ENCODE data around the gene GFI1B.

GFI1B gene

GRCh38 chr9:132945186-132946130 is 33.0 kb upstream of the GFI1B start:
- Histone ChIP-seq H3K27me3 (ENCODE audit: control insufficient read depth in 5 of 5, insufficient read depth in 4 of 5, low read length in 5 of 5) (no peaks in the 10 kb centered on the region), H3K36me3 (ENCODE audit: control insufficient read depth in 5 of 5, insufficient read depth in 5 of 5, low read length in 5 of 5) (no peaks in the 10 kb centered on the region), H3K4me1 (ENCODE audit: control insufficient read depth in 5 of 5, insufficient read depth in 5 of 5, low read length in 5 of 5) (peaks cover 3 to 26% (median 25%) of the 10 kb centered on the region in 5 donors), H3K9me3 (ENCODE audit: control insufficient read depth in 5 of 5, low read length in 5 of 5) (no peaks in the 10 kb centered on the region), H3K27ac (ENCODE audit: low read depth, low read length) (peak overlapping the region; percentile 96), H3K9ac (ENCODE audit: low read length in 5 of 5) (peak overlapping the region in 4 of 5 donors; percentile 66 to 85 (median 72)), H3K4me3 (ENCODE audit: low read depth in 1 of 5, low read length in 5 of 5) (peak overlapping the region; percentile 62 to 96 (median 76))

GRCh38 chr9:132946211-132946610 is 32.3 kb upstream of the GFI1B start:
- Histone ChIP-seq H3K4me3 (ENCODE audit: low read depth in 1 of 5, low read length in 5 of 5) (no peak overlapping the region), H3K27ac (ENCODE audit: low read depth, low read length) (no peak overlapping the region), H3K9me3 (ENCODE audit: control insufficient read depth in 5 of 5, low read length in 5 of 5) (no peaks in the 10 kb centered on the region), H3K27me3 (ENCODE audit: control insufficient read depth in 5 of 5, insufficient read depth in 4 of 5, low read length in 5 of 5) (no peaks in the 10 kb centered on the region), H3K36me3 (ENCODE audit: control insufficient read depth in 5 of 5, insufficient read depth in 5 of 5, low read length in 5 of 5) (no peaks in the 10 kb centered on the region), H3K4me1 (ENCODE audit: control insufficient read depth in 5 of 5, insufficient read depth in 5 of 5, low read length in 5 of 5) (peaks cover 3 to 26% (median 25%) of the 10 kb centered on the region in 5 donors), H3K9ac (ENCODE audit: low read length in 5 of 5) (no peak overlapping the region)

- H3K4me1 ChIP-seq (ENCODE audit: control insufficient read depth in 5 of 5, insufficient read depth in 5 of 5, low read length in 5 of 5) = peaks cover 3 to 26% (median 25%) of the 10 kb centered on the region in 5 donors
- no peak overlapping the region for H3K27ac ChIP-seq (ENCODE audit: low read depth, low read length)
- no peaks in the 10 kb centered on the region for H3K27me3 ChIP-seq (ENCODE audit: control insufficient read depth in 5 of 5, insufficient read depth in 4 of 5, low read length in 5 of 5)
- no peak overlapping the region for H3K9ac ChIP-seq (ENCODE audit: low read length in 5 of 5)
- H3K4me3 ChIP-seq (ENCODE audit: low read depth in 1 of 5, low read length in 5 of 5) = no peak overlapping the region
- H3K9me3 ChIP-seq (ENCODE audit: control insufficient read depth in 5 of 5, low read length in 5 of 5) = no peaks in the 10 kb centered on the region
- H3K36me3 ChIP-seq (ENCODE audit: control insufficient read depth in 5 of 5, insufficient read depth in 5 of 5, low read length in 5 of 5) = no peaks in the 10 kb centered on the region
Observed at GRCh38 chr9:132946631-132947295, 31.7 kb upstream of the GFI1B start.

GRCh38 chr9:132947756-132948155 is 30.7 kb upstream of the GFI1B start:
- H3K9me3 ChIP-seq (ENCODE audit: control insufficient read depth in 5 of 5, low read length in 5 of 5) = no peaks in the 10 kb centered on the region
- no peak overlapping the region for H3K27ac ChIP-seq (ENCODE audit: low read depth, low read length)
- H3K9ac ChIP-seq (ENCODE audit: low read length in 5 of 5) = no peak overlapping the region
- H3K4me3 ChIP-seq (ENCODE audit: low read depth in 1 of 5, low read length in 5 of 5) = no peak overlapping the region
- H3K4me1 ChIP-seq (ENCODE audit: control insufficient read depth in 5 of 5, insufficient read depth in 5 of 5, low read length in 5 of 5) = peaks cover 3 to 20% (median 18%) of the 10 kb centered on the region in 5 donors
- no peaks in the 10 kb centered on the region for H3K27me3 ChIP-seq (ENCODE audit: control insufficient read depth in 5 of 5, insufficient read depth in 4 of 5, low read length in 5 of 5)
- no peaks in the 10 kb centered on the region for H3K36me3 ChIP-seq (ENCODE audit: control insufficient read depth in 5 of 5, insufficient read depth in 5 of 5, low read length in 5 of 5)

- Histone ChIP-seq H3K4me1 (ENCODE audit: control insufficient read depth in 5 of 5, insufficient read depth in 5 of 5, low read length in 5 of 5) (peaks cover 3 to 12% (median 11%) of the 10 kb centered on the region in 5 donors), H3K4me3 (ENCODE audit: low read depth in 1 of 5, low read length in 5 of 5) (no peak overlapping the region), H3K27ac (ENCODE audit: low read depth, low read length) (no peak overlapping the region), H3K9me3 (ENCODE audit: control insufficient read depth in 5 of 5, low read length in 5 of 5) (no peaks in the 10 kb centered on the region), H3K36me3 (ENCODE audit: control insufficient read depth in 5 of 5, insufficient read depth in 5 of 5, low read length in 5 of 5) (no peaks in the 10 kb centered on the region), H3K9ac (ENCODE audit: low read length in 5 of 5) (no peak overlapping the region), H3K27me3 (ENCODE audit: control insufficient read depth in 5 of 5, insufficient read depth in 4 of 5, low read length in 5 of 5) (no peaks in the 10 kb centered on the region)
Observed at GRCh38 chr9:132948482-132949050, 29.9 kb upstream of the GFI1B start.

GRCh38 chr9:132949709-132950108 is 28.8 kb upstream of the GFI1B start:
- Histone ChIP-seq H3K9me3 (ENCODE audit: control insufficient read depth in 5 of 5, low read length in 5 of 5) (no peaks in the 10 kb centered on the region), H3K36me3 (ENCODE audit: control insufficient read depth in 5 of 5, insufficient read depth in 5 of 5, low read length in 5 of 5) (no peaks in the 10 kb centered on the region), H3K27ac (ENCODE audit: low read depth, low read length) (no peak overlapping the region), H3K4me3 (ENCODE audit: low read depth in 1 of 5, low read length in 5 of 5) (no peak overlapping the region), H3K27me3 (ENCODE audit: control insufficient read depth in 5 of 5, insufficient read depth in 4 of 5, low read length in 5 of 5) (no peaks in the 10 kb centered on the region), H3K4me1 (ENCODE audit: control insufficient read depth in 5 of 5, insufficient read depth in 5 of 5, low read length in 5 of 5) (peaks cover 3 to 7% (median 5%) of the 10 kb centered on the region in 5 donors), H3K9ac (ENCODE audit: low read length in 5 of 5) (no peak overlapping the region)

- Histone ChIP-seq H3K27me3 (ENCODE audit: control insufficient read depth in 5 of 5, insufficient read depth in 4 of 5, low read length in 5 of 5) (peaks cover 0 to 7% (median 0%) of the 10 kb centered on the region in 5 donors), H3K4me1 (ENCODE audit: control insufficient read depth in 5 of 5, insufficient read depth in 5 of 5, low read length in 5 of 5) (no peaks in the 10 kb centered on the region), H3K9ac (ENCODE audit: low read length in 5 of 5) (no peak overlapping the region), H3K27ac (ENCODE audit: low read depth, low read length) (no peak overlapping the region), H3K36me3 (ENCODE audit: control insufficient read depth in 5 of 5, insufficient read depth in 5 of 5, low read length in 5 of 5) (no peaks in the 10 kb centered on the region), H3K9me3 (ENCODE audit: control insufficient read depth in 5 of 5, low read length in 5 of 5) (peaks cover 3 to 16% (median 13%) of the 10 kb centered on the region in 5 donors), H3K4me3 (ENCODE audit: low read depth in 1 of 5, low read length in 5 of 5) (no peak overlapping the region)
Observed at GRCh38 chr9:132955123-132955522, 23.4 kb upstream of the GFI1B start.

GRCh38 chr9:132955768-132956167 is 22.7 kb upstream of the GFI1B start:
- Histone ChIP-seq H3K27ac (ENCODE audit: low read depth, low read length) (no peak overlapping the region), H3K4me1 (ENCODE audit: control insufficient read depth in 5 of 5, insufficient read depth in 5 of 5, low read length in 5 of 5) (no peaks in the 10 kb centered on the region), H3K36me3 (ENCODE audit: control insufficient read depth in 5 of 5, insufficient read depth in 5 of 5, low read length in 5 of 5) (no peaks in the 10 kb centered on the region), H3K27me3 (ENCODE audit: control insufficient read depth in 5 of 5, insufficient read depth in 4 of 5, low read length in 5 of 5) (peaks cover 0 to 7% (median 0%) of the 10 kb centered on the region in 5 donors), H3K9ac (ENCODE audit: low read length in 5 of 5) (no peak overlapping the region), H3K4me3 (ENCODE audit: low read depth in 1 of 5, low read length in 5 of 5) (no peak overlapping the region), H3K9me3 (ENCODE audit: control insufficient read depth in 5 of 5, low read length in 5 of 5) (peaks cover 3 to 16% (median 13%) of the 10 kb centered on the region in 5 donors)

- no peaks in the 10 kb centered on the region for H3K4me1 ChIP-seq (ENCODE audit: control insufficient read depth in 5 of 5, insufficient read depth in 5 of 5, low read length in 5 of 5)
- H3K27me3 ChIP-seq (ENCODE audit: control insufficient read depth in 5 of 5, insufficient read depth in 4 of 5, low read length in 5 of 5) = peaks cover 0 to 7% (median 0%) of the 10 kb centered on the region in 5 donors
- H3K36me3 ChIP-seq (ENCODE audit: control insufficient read depth in 5 of 5, insufficient read depth in 5 of 5, low read length in 5 of 5) = no peaks in the 10 kb centered on the region
- H3K4me3 ChIP-seq (ENCODE audit: low read depth in 1 of 5, low read length in 5 of 5) = no peak overlapping the region
- no peak overlapping the region for H3K27ac ChIP-seq (ENCODE audit: low read depth, low read length)
- peaks cover 3 to 16% (median 13%) of the 10 kb centered on the region in 5 donors for H3K9me3 ChIP-seq (ENCODE audit: control insufficient read depth in 5 of 5, low read length in 5 of 5)
- H3K9ac ChIP-seq (ENCODE audit: low read length in 5 of 5) = no peak overlapping the region
Observed at GRCh38 chr9:132957805-132958204, 20.7 kb upstream of the GFI1B start.

- Histone ChIP-seq H3K27ac (ENCODE audit: low read depth, low read length) (no peak overlapping the region), H3K27me3 (ENCODE audit: control insufficient read depth in 5 of 5, insufficient read depth in 4 of 5, low read length in 5 of 5) (peaks cover 0 to 7% (median 3%) of the 10 kb centered on the region in 5 donors), H3K4me3 (ENCODE audit: low read depth in 1 of 5, low read length in 5 of 5) (no peak overlapping the region), H3K9ac (ENCODE audit: low read length in 5 of 5) (no peak overlapping the region), H3K9me3 (ENCODE audit: control insufficient read depth in 5 of 5, low read length in 5 of 5) (peaks cover 0 to 6% (median 2%) of the 10 kb centered on the region in 5 donors), H3K4me1 (ENCODE audit: control insufficient read depth in 5 of 5, insufficient read depth in 5 of 5, low read length in 5 of 5) (no peaks in the 10 kb centered on the region), H3K36me3 (ENCODE audit: control insufficient read depth in 5 of 5, insufficient read depth in 5 of 5, low read length in 5 of 5) (no peaks in the 10 kb centered on the region)
Observed at GRCh38 chr9:132961002-132961401, 17.5 kb upstream of the GFI1B start.
